Right lobe of liver (tissue), 6 donors: ENCODE data around the gene TNNC1. TPM values are rescaled to one million over a fixed set of nuclear protein-coding genes. Genes with fewer than 3 reads are reported as not detected.

Source experiments
- ATAC-seq, 4 donors: fragments of 200-7000 bp; cut with Tn5 transposase; one replicate each; pipeline ENCODE4 v1.9.1; 2020; ENCODE audit warnings: mild to moderate bottlenecking in 4 of 4, moderate library complexity in 4 of 4
- DNase-seq, 3 donors: peaks; one replicate each; pipeline ENCODE4 v3.0.0-alpha.2; 2020
- H3K27ac ChIP-seq, 3 donors: fragments of 200-600 bp; one replicate each; pipeline ENCODE4 v1.8.0; 2022
- H3K27me3 ChIP-seq, 2 donors: fragments of 200-600 bp; one replicate each; pipeline ENCODE4 v1.8.0; 2022
- H3K36me3 ChIP-seq, 4 donors: fragments of 200-600 bp; sonication (generic) in 1 of 4; one replicate each; pipeline versions ENCODE4 v1.5.1 to v1.8.0; 2017 to 2022; ENCODE audit warnings: control low read depth in 1 of 4
- H3K4me1 ChIP-seq, 4 donors: fragments of 200-600 bp; sonication (generic) in 1 of 4; one replicate each; pipeline versions ENCODE4 v1.5.1 to v1.8.0; 2017 to 2022; ENCODE audit warnings: control low read depth in 1 of 4
- H3K4me3 ChIP-seq, 3 donors: fragments of 200-600 bp; one replicate each; pipeline ENCODE4 v1.8.0; 2022
- H3K9me3 ChIP-seq, 4 donors: fragments of 200-600 bp; sonication (generic) in 1 of 4; one replicate each; pipeline versions ENCODE4 v1.5.1 to v1.8.0; 2017 to 2022; ENCODE audit warnings: control low read depth in 1 of 4
- CTCF ChIP-seq, 4 donors: fragments of 200-600 bp in 3 of 4; fragments of 450-650 bp in 1 of 4; IDR thresholded peaks; one replicate each; pipeline versions ENCODE4 v1.5.1 to v1.8.0; 2016 to 2022; ENCODE audit warnings: antibody characterized with exemption in 4 of 4, mild to moderate bottlenecking in 2 of 4
- POLR2A ChIP-seq: fragments of 450-650 bp; IDR thresholded peaks from one replicate; pipeline ENCODE4 v1.6.1; 2017; ENCODE audit warnings: antibody characterized with exemption, mild to moderate bottlenecking
- WGBS: methylation state at CpG from one replicate; pipeline ENCODE4 v1.1.6; 2018; ENCODE audit warnings: low coverage, low lambda C conversion rate; ENCODE audit not compliant: insufficient coverage; ENCODE audit errors: missing lambda C conversion rate; 5-methylcytosine and 5-hydroxymethylcytosine counted together
- intact Hi-C, 2 donors: fragments of 100-400 bp; cut with DNase I; formaldehyde crosslinking; loops; one replicate each; pipeline versions ENCODE4 v1.11.2 to v1.14.1; 2022
- total RNA-seq, 6 experiments: library from RNA; depleted of rRNA in 2 of 6; stranded (reverse); fragments of >200 nt in 2 of 6; fragmentation: NEBNext Ultra II Directional in 3 of 6; extraction: Animal tissue kit (Norgen Biotek cat#: 25700) in 3 of 6; gene quantifications; one replicate each; pipeline versions ENCODE4 v1.1.0 to v1.2.4, GENCODE V29; 2016 to 2023
- donor health status: DM: no; HTN: yes; CAD: no.
- donor health status: DM: no; HTN: no; CAD: no.
- donor health status: DM: no; HTN: no; CAD: no.
- donor health status: DM: no; HTN: yes; CAD: no.
- donor health status: DM: no; HTN: yes; CAD: no.

Gene TNNC1
- total RNA-seq, 6 experiments from 2014 or later: 0.55 to 12.2 (median 1.3) TPM

GRCh38 chr3:52438579-52439425, 15.0 kb downstream of the TNNC1 start:
- DNase-seq (no peak), ATAC-seq (no peak)
- Histone ChIP-seq H3K4me3 (no peak overlapping the region), H3K36me3 (no peaks in the 10 kb centered on the region), H3K4me1 (no peaks in the 10 kb centered on the region), H3K9me3 (no peaks in the 10 kb centered on the region), H3K27me3 (no peaks in the 10 kb centered on the region), H3K27ac (no peak overlapping the region)
- TF ChIP-seq CTCF (IDR thresholded peaks at IDR 0.05): no peak
- no peak for TF ChIP-seq POLR2A
- 87% methylated on average over 5 of the region's 9 CpGs for WGBS
- intact Hi-C loops: no loop called here

GRCh38 chr3:52438104-52438376, 15.8 kb downstream of the TNNC1 start:
- ATAC-seq: peak in 1 of 4 donors; percentile 13
- Histone ChIP-seq H3K4me1 (no peaks in the 10 kb centered on the region), H3K4me3 (no peak overlapping the region), H3K9me3 (no peaks in the 10 kb centered on the region), H3K27me3 (no peaks in the 10 kb centered on the region), H3K36me3 (no peaks in the 10 kb centered on the region), H3K27ac (no peak overlapping the region)
- TF ChIP-seq CTCF (IDR thresholded peaks at IDR 0.05) (no peak), POLR2A (no peak)
- intact Hi-C loops: no loop called here
- WGBS: no CpG with 5 or more reads among the region's 6 CpGs
- DNase-seq: no peak

- Histone ChIP-seq H3K36me3 (no peaks in the 10 kb centered on the region), H3K9me3 (no peaks in the 10 kb centered on the region), H3K27ac (no peak overlapping the region), H3K4me3 (no peak overlapping the region), H3K4me1 (no peaks in the 10 kb centered on the region), H3K27me3 (no peaks in the 10 kb centered on the region)
- TF ChIP-seq CTCF (IDR thresholded peaks at IDR 0.05) (no peak), POLR2A (no peak)
- 100% methylated on average over 2 of the region's 15 CpGs for WGBS
- intact Hi-C loops: no loop called here
- peak in 1 of 4 donors; percentile 4 for ATAC-seq
- DNase-seq: peak in 2 of 3 donors; percentile 44 to 47
Observed at GRCh38 chr3:52437326-52438103, 16.3 kb downstream of the TNNC1 start.

- intact Hi-C loops: no loop called here
- Histone ChIP-seq H3K27ac (no peak overlapping the region), H3K4me3 (no peak overlapping the region), H3K36me3 (no peaks in the 10 kb centered on the region), H3K4me1 (no peaks in the 10 kb centered on the region), H3K27me3 (no peaks in the 10 kb centered on the region), H3K9me3 (no peaks in the 10 kb centered on the region)
- ATAC-seq (no peak), DNase-seq (peak in 2 of 3 donors; percentile 40 to 41)
- WGBS: 80% methylated on average over 1 of the region's 13 CpGs
- TF ChIP-seq POLR2A (no peak), CTCF (IDR thresholded peaks at IDR 0.05) (no peak)
Observed at GRCh38 chr3:52436500-52437149, 17.2 kb downstream of the TNNC1 start.
